ENCODE results near the gene TPD52L3.

The TPD52L3 gene

DNA sequence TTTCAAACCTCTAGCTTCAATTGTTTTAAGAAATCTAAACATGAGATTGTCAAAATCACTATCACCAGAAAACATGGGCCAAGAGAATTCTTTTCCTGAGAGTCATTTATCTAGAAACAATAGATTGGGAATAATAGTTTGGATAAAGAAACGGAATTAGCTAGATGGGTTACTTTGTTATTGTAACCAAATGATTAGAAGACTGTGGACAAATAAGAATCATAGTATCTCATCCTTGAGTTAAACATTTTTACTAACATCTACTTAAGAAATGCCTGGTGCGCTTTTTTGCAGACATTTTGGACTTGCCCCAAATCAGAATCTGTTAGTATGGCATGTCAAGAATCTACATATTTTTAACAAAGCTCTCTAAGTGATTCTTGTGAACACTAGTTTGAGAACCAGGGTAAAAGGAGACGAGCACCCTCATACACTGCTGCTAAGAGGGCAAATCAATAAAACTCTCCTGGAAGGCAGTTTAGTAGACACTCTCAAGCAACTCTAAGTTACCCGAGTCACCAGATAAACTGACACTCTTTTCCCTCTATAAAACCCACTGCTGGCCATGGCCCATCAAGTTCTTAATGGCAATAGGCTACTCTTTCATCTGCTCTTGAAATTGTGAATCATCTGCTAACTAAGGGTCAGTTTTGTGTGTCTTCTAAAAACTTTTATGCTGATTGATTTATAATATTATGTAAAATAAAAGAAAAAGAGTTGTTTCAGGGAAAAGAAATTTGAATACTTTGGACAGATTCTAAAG lies 39.1 kb downstream of the TPD52L3 start:
- Mint-ChIP-seq H3K27me3 (no peaks in the 10 kb centered on the region), H3K9me3 (peaks cover 17% of the 10 kb centered on the region), H3K4me1 (ENCODE audit: low read depth) (no peaks in the 10 kb centered on the region), H3K27ac (no peak overlapping the region), H3K4me3 (no peak overlapping the region), H3K36me3 (ENCODE audit: low read depth) (no peaks in the 10 kb centered on the region)
- intact Hi-C loops (cut with micrococcal nuclease), result no loop called here

GRCh38 chr9:6368831-6369230 lies 40.7 kb downstream of the TPD52L3 start:
- Mint-ChIP-seq H3K4me1 (ENCODE audit: low read depth) (no peaks in the 10 kb centered on the region), H3K36me3 (ENCODE audit: low read depth) (no peaks in the 10 kb centered on the region), H3K4me3 (no peak overlapping the region), H3K27me3 (no peaks in the 10 kb centered on the region), H3K27ac (no peak overlapping the region), H3K9me3 (peaks cover 18% of the 10 kb centered on the region)
- intact Hi-C loops (cut with micrococcal nuclease), result no loop called here

Measured in dendritic cell treated with granulocyte-macrophage colony-stimulating factor and Interleukin-4, amounts not matched to agents 40 ng/mL and 50 ng/mL, for 4 days (primary cell).